K562 (cell line): ENCODE measurements around the gene BTBD1. TPM values are rescaled to one million over a fixed set of nuclear protein-coding genes. Genes with fewer than 3 reads are reported as not detected.

Source experiments
- ARID1B ChIP-seq: fragments of 450-650 bp; IDR thresholded peaks from 2 replicates; pipeline ENCODE4 v1.6.1; 2016; ENCODE audit warnings: antibody characterized with exemption, mild to moderate bottlenecking, inconsistent platforms
- CBFA2T3 ChIP-seq: fragments of 450-650 bp; IDR thresholded peaks from 2 replicates; pipeline ENCODE4 v1.6.1; 2017
- CBX2 ChIP-seq: fragments of 200-600 bp; sonication (generic); IDR thresholded peaks from one replicate; pipeline ENCODE4 v1.6.1; 2012; ENCODE audit warnings: mild to moderate bottlenecking, low read length, inconsistent platforms; ENCODE audit not compliant: insufficient read depth, poor library complexity, severe bottlenecking
- CGGBP1 ChIP-seq: fragments of 250-450 bp; sonication (Bioruptor Pico); IDR thresholded peaks from 2 replicates; pipeline ENCODE4 v1.9.0; 2021; ENCODE audit warnings: mild to moderate bottlenecking
- ELF2 ChIP-seq: fragments of 250-450 bp; sonication (Bioruptor Pico); IDR thresholded peaks from 2 replicates; pipeline ENCODE4 v1.5.0; 2021; ENCODE audit warnings: mild to moderate bottlenecking
- ESRRA ChIP-seq: fragments of 450-650 bp; IDR thresholded peaks from 2 replicates; pipeline ENCODE4 v1.6.1; 2014; ENCODE audit warnings: low read depth, mild to moderate bottlenecking, moderate library complexity, borderline replicate concordance
- GABPA ChIP-seq: fragments of 200-800 bp; sonication (Bioruptor generic); conservative IDR thresholded peaks from 2 replicates; pipeline ENCODE4 v1.6.1; 2016; ENCODE audit warnings: low read depth, missing genetic modification characterization, missing compliant biosample characterization
- GTF2E2 ChIP-seq: fragments of 200-800 bp; sonication (Bioruptor generic); IDR thresholded peaks from 2 replicates; pipeline ENCODE4 v1.6.1; 2016; ENCODE audit warnings: missing genetic modification characterization, missing compliant biosample characterization
- HDAC2 ChIP-seq: fragments of 450-650 bp; IDR thresholded peaks from 2 replicates; pipeline ENCODE4 v1.6.1; 2016; ENCODE audit warnings: mild to moderate bottlenecking
- HDAC3 ChIP-seq: fragments of 450-650 bp; IDR thresholded peaks from 2 replicates; pipeline ENCODE4 v1.6.1; 2018; ENCODE audit warnings: borderline replicate concordance, mild to moderate bottlenecking, moderate library complexity; ENCODE audit not compliant: partially characterized antibody
- KLF13 ChIP-seq: fragments of 450-650 bp; IDR thresholded peaks from 2 replicates; pipeline ENCODE4 v1.6.1; 2016; ENCODE audit warnings: missing genetic modification characterization, low read depth, mild to moderate bottlenecking, missing compliant biosample characterization, moderate library complexity, borderline replicate concordance
- MCM2 ChIP-seq: fragments of 450-650 bp; IDR thresholded peaks from 2 replicates; pipeline ENCODE4 v1.6.1; 2017; ENCODE audit warnings: low read depth, mild to moderate bottlenecking
- MEIS2 ChIP-seq: fragments of 450-650 bp; IDR thresholded peaks from 2 replicates; pipeline ENCODE4 v1.6.1; 2014; ENCODE audit warnings: mild to moderate bottlenecking; ENCODE audit not compliant: partially characterized antibody
- MYBL2 ChIP-seq, 2 experiments: fragments of 450-650 bp in 1 of 2; sonication (generic) in 1 of 2; formaldehyde crosslinking in 1 of 2; IDR thresholded peaks; 2 replicates each; pipeline versions ENCODE4 v1.6.1 to v1.8.1; 2017 to 2022; ENCODE audit warnings: borderline replicate concordance in 1 of 2, inconsistent platforms in 1 of 2, low read depth in 1 of 2, mild to moderate bottlenecking in 1 of 2, missing genetic modification reagents in 1 of 2, moderate library complexity in 1 of 2
- NFE2L1 ChIP-seq: fragments of 450-650 bp; IDR thresholded peaks from 2 replicates; pipeline ENCODE4 v1.6.1; 2016; ENCODE audit warnings: missing genetic modification characterization, low read depth, mild to moderate bottlenecking, missing compliant biosample characterization, moderate library complexity, borderline replicate concordance
- NONO ChIP-seq, 2 experiments: fragments of 200-400 bp in 1 of 2; fragments of 450-650 bp in 1 of 2; formaldehyde crosslinking in 1 of 2; IDR thresholded peaks; 2 replicates each; pipeline ENCODE4 v1.6.1; 2017; ENCODE audit warnings: low read depth in 2 of 2, mild to moderate bottlenecking in 2 of 2, moderate library complexity in 2 of 2, low read length in 1 of 2
- PHB ChIP-seq: fragments of 250-450 bp; sonication (Bioruptor Pico); IDR thresholded peaks from 2 replicates; pipeline ENCODE4 v1.5.0; 2021
- PTRF ChIP-seq: fragments of 450-650 bp; IDR thresholded peaks from 2 replicates; pipeline ENCODE4 v1.6.1; 2016; ENCODE audit warnings: mild to moderate bottlenecking, missing genetic modification characterization, missing compliant biosample characterization
- SOX6 ChIP-seq: fragments of 450-650 bp; IDR thresholded peaks from 2 replicates; pipeline ENCODE4 v1.6.1; 2014; ENCODE audit warnings: mild to moderate bottlenecking
- SP1 ChIP-seq: sonication (generic); formaldehyde crosslinking; IDR thresholded peaks from 2 replicates; pipeline ENCODE4 v1.8.1; 2022; ENCODE audit warnings: mild to moderate bottlenecking, missing genetic modification reagents
- SRF ChIP-seq, 2 experiments: fragments of 250-450, 450-650 bp in 1 of 2; sonication (Bioruptor Pico) in 1 of 2; sonication (generic) in 1 of 2; formaldehyde crosslinking; IDR thresholded peaks; 2 replicates each; pipeline versions ENCODE4 v1.5.0 to v1.5.1; 2020 to 2022; ENCODE audit warnings: mild to moderate bottlenecking in 1 of 2, missing genetic modification reagents in 1 of 2
- TEAD1 ChIP-seq, 2 experiments: fragments of 450-650 bp in 1 of 2; sonication (generic) in 1 of 2; formaldehyde crosslinking; IDR thresholded peaks; 2 replicates each; pipeline versions ENCODE4 v1.4.0 to v1.8.0; 2020 to 2022; ENCODE audit warnings: mild to moderate bottlenecking in 2 of 2, missing genetic modification reagents in 1 of 2
- YY1 ChIP-seq, 3 experiments: IDR thresholded peaks; 2 replicates each; pipeline ENCODE4 v1.6.1; 2011; ENCODE audit warnings: low read length in 2 of 3, mild to moderate bottlenecking in 2 of 3, moderate library complexity in 2 of 3, borderline replicate concordance in 1 of 3, control low read depth in 1 of 3, low read depth in 1 of 3; ENCODE audit not compliant: insufficient read depth in 3 of 3, insufficient replicate concordance in 2 of 3, control insufficient read depth in 1 of 3, insufficient read length in 1 of 3; ENCODE audit errors: extremely low read depth in 1 of 3
- ZNF121 ChIP-seq: sonication (generic); formaldehyde crosslinking; conservative IDR thresholded peaks from 2 replicates; pipeline ENCODE4 v1.8.0; 2022; ENCODE audit warnings: missing genetic modification reagents
- ZNF431 ChIP-seq: sonication (generic); formaldehyde crosslinking; IDR thresholded peaks from 2 replicates; pipeline ENCODE4 v1.8.0; 2022; ENCODE audit warnings: mild to moderate bottlenecking, missing genetic modification reagents
- polyA plus RNA-seq, 8 experiments: library from polyadenylated mRNA; depleted of rRNA in 4 of 8; stranded (reverse) in 5 of 8; unstranded in 3 of 8; fragments of >200 nt; fragmentation: Nextera tagmentation in 2 of 8; fragmentation: Illumina TruSeq in 1 of 8; extraction: Ambion mirVana in 2 of 8; extraction: Trizol in 1 of 8; gene quantifications; 2 replicates each; pipeline versions ENCODE4 v1.2.1 to v1.2.3, GENCODE V29; 2011 to 2014; ENCODE audit warnings: inconsistent platforms in 1 of 8, missing spikeins in 1 of 8
- total RNA-seq, 7 experiments: library from RNA; depleted of rRNA in 6 of 7; stranded (reverse); fragments of >200 nt in 6 of 7; fragmentation: Illumina TruSeq in 2 of 7; extraction: Trizol in 2 of 7; gene quantifications; 2 replicates each; pipeline versions ENCODE4 v1.2.1 to v1.2.3, GENCODE V29; 2011 to 2021; ENCODE audit warnings: low replicate concordance in 1 of 7
- TF ChIP-seq, protein P1 (sequence below): fragments of 450-650 bp; IDR thresholded peaks from one replicate; pipeline ENCODE4 v1.6.1; 2018; ENCODE audit warnings: mild to moderate bottlenecking, moderate library complexity; ENCODE audit not compliant: partially characterized antibody

Gene BTBD1
- total and polyA plus RNA-seq, 9 of the 15 experiments (the other 6 are each of a cell fraction or from before 2014, with no cell fraction given) = 19.4 to 106 (median 90.4) TPM

DNA sequence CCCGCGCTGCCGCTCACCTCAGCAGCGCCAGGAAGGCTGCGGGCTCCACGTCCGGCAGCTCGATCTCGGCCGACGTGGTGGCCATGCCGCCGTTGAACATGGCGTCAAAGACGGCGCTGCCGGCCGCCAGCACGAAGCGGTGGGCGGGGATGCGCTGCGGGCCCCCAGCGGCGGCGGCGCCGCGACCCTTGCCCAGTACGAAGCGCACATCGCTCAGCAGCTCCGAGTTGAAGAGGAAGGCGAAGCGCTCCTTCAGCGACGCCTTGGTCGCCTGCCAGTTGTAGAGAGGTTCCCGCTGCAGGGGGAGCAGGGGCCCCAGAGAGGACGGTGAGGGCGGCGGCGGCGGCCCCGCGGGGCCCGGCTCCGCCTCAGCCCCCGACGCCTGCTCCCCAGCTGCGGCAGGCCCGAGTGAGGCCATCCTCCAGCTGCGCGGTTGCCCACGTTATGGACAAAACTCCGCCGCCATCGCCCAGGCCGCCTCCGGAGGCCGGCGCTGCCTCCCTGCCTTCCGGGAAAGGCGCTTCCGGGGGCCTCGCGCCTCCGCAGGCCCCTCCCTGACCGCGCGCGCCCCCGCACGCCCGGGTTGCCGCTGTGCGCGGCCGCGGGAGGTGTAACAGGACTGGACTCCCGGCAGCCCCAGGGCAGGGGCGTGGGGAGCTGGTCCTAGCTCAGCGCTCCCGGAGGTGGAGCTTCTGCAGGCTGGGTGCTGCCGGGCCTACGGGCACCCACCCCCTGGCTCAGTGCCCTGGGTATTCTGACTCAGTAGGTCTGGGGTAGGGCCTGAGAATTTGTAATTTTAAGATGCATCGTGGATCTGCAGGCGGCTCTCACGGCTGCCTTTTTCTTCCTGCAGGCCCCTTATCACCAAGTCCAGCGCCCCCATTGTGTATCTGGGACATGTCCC is at the start of gene BTBD1 (continued):
- TF ChIP-seq KLF13 (tag) (no peak), PTRF (tag) (no peak), HDAC2 (peak; percentile 64; the same call in 1 of the 2 replicates), CBX2 (no peak), CBFA2T3 (peak; percentile 2; the same call in 1 of the 2 replicates), ARID1B (peak; percentile 47), GABPA (tag) (peak; percentile 95), MEIS2 (peak; percentile 14), NFE2L1 (tag) (no peak), MYBL2 (IDR thresholded peaks at IDR 0.05; ENCODE audit: low read depth) (no peak), MYBL2 (CRISPR knock-in tag; IDR thresholded peaks at IDR 0.05; ENCODE audit: borderline replicate concordance) (no peak), PHB (CRISPR knock-in tag) (peak; percentile 62; the same call in 1 of the 2 replicates), HDAC3 (no peak), ELF2 (CRISPR knock-in tag) (peak; percentile 92), MCM2 (no peak), GTF2E2 (tag) (peak; percentile 90), ZNF431 (CRISPR knock-in tag) (0 out of 2 replicates have a peak, but pooled peaks have one; percentile 58), CGGBP1 (CRISPR knock-in tag) (peak; percentile 70; the same call in 1 of the 2 replicates), ZNF121 (CRISPR knock-in tag) (no peak), NONO (IDR thresholded peaks at IDR 0.05; ENCODE audit: low read depth in 2 of 2, low read length in 1 of 2) (peak in 1 of 2 experiments; percentile 96), SOX6 (peak; percentile 53; the same call in 1 of the 2 replicates), TEAD1 (CRISPR knock-in tag; IDR thresholded peaks at IDR 0.05) (no peak; a peak in 1 of 4 replicates), ESRRA (peak; percentile 54), SP1 (CRISPR knock-in tag) (peak; percentile 65; the same call in 1 of the 2 replicates), YY1 (IDR thresholded peaks at IDR 0.05; ENCODE audit: borderline replicate concordance in 1 of 3, control insufficient read depth in 1 of 3, extremely low read depth in 1 of 3, insufficient read depth in 3 of 3, insufficient read length in 1 of 3, insufficient replicate concordance in 2 of 3, low read depth in 1 of 3, low read length in 2 of 3) (peak; percentile 43 to 89 (median 85)), SRF (CRISPR knock-in tag; IDR thresholded peaks at IDR 0.05) (peak in 1 of 2 experiments; percentile 76; a peak in 3 of 4 replicates)
- TF ChIP-seq, protein P1, sequence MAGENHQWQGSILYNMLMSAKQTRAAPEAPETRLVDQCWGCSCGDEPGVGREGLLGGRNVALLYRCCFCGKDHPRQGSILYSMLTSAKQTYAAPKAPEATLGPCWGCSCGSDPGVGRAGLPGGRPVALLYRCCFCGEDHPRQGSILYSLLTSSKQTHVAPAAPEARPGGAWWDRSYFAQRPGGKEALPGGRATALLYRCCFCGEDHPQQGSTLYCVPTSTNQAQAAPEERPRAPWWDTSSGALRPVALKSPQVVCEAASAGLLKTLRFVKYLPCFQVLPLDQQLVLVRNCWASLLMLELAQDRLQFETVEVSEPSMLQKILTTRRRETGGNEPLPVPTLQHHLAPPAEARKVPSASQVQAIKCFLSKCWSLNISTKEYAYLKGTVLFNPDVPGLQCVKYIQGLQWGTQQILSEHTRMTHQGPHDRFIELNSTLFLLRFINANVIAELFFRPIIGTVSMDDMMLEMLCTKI = no peak
